Upper lobe of left lung (tissue), 4 donors: ENCODE results near the gene MVB12B.

Experiments used
- CTCF ChIP-seq, 6 experiments: fragments of 450-650 bp in 4 of 6; fragments of 200-600 bp in 2 of 6; sonication (generic) in 2 of 6; IDR thresholded peaks; one replicate each; pipeline ENCODE4 v1.5.1; 2016 to 2019; ENCODE audit warnings: antibody characterized with exemption in 6 of 6
- EP300 ChIP-seq, 4 donors: sonication (generic); formaldehyde crosslinking; IDR thresholded peaks; one replicate each; pipeline ENCODE4 v1.5.1; 2017; ENCODE audit warnings: antibody characterized with exemption in 4 of 4, control low read depth in 2 of 4
- POLR2A ChIP-seq, 4 donors: fragments of 450-650 bp; IDR thresholded peaks; one replicate each; pipeline ENCODE4 v1.5.1; 2016 to 2017; ENCODE audit warnings: antibody characterized with exemption in 4 of 4, mild to moderate bottlenecking in 2 of 4
- POLR2AphosphoS5 ChIP-seq, 2 donors: sonication (generic); formaldehyde crosslinking; IDR thresholded peaks; one replicate each; pipeline ENCODE4 v1.5.1; 2017; ENCODE audit warnings: antibody characterized with exemption in 2 of 2

- TF ChIP-seq CTCF (IDR thresholded peaks at IDR 0.05), result no peak
- TF ChIP-seq POLR2A (IDR thresholded peaks at IDR 0.05), result no peak
- no peak for TF ChIP-seq EP300 (IDR thresholded peaks at IDR 0.05)
- no peak for TF ChIP-seq POLR2AphosphoS5 (IDR thresholded peaks at IDR 0.05)
These were observed 72.6 kb downstream of the MVB12B start for GRCh38 chr9:126399251-126399650.
